Occipital lobe (tissue), 2 donors: ENCODE results near the gene ALDOA. TPM values are rescaled to one million over a fixed set of nuclear protein-coding genes. Genes with fewer than 3 reads are reported as not detected.
"Not testable (repeated sequence)": the region's sequence is repeated elsewhere in the genome, so short reads cannot be mapped to it uniquely, and the experiment has no call there.

ENCODE experiments used
- DNase-seq: peaks from one replicate; lab custom pipeline; 2025; lab: John Stamatoyannopoulos, UW
- total RNA-seq: library from RNA; depleted of rRNA; stranded (reverse); fragments of >200 nt; gene quantifications from one replicate; pipeline ENCODE4 v1.2.3, GENCODE V29; 2014

The ALDOA gene
- total RNA-seq, 1 donor from 2014 or later = 57.4 TPM

DNA sequence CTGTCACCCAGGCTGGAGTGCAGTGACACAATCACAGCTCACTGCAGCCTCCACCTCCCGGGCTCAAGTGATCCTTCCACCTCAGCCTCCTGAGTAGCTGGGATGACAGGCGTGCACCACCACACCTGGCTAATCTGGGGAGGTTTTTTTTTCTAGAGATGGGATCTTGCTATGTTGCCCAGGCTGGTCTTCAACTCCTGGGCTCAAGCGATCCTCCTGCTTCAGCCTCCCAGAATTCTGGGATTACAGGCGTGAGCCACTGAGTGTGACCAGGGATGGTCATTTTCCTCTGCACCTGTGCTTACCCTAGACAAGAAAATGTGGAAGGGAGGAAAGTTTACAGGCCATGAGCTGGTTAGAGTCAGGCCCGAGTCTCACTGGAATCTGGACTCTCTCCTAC, 24.9 kb upstream of the ALDOA start:
- DNase-seq = not testable (repeated sequence)

DNA sequence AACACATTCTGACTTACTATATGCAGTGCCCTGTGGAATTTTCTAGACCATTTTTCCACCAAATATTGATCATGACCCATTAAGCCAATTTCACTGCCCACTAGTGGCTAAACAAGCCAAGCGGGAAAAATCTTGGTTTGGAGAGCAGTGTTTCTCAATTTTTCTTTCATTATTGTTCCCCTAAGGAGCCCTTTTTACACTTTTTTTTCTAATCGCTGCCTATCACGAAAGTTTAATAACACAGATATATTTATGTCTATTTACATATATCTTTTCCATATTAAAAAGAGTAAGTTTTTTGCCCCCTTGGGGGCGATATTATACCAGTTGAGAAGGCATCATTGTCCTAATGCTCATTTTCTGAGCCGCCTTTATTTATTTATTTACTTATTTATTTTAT, 23.7 kb upstream of the ALDOA start:
- DNase-seq = no peak

DNA sequence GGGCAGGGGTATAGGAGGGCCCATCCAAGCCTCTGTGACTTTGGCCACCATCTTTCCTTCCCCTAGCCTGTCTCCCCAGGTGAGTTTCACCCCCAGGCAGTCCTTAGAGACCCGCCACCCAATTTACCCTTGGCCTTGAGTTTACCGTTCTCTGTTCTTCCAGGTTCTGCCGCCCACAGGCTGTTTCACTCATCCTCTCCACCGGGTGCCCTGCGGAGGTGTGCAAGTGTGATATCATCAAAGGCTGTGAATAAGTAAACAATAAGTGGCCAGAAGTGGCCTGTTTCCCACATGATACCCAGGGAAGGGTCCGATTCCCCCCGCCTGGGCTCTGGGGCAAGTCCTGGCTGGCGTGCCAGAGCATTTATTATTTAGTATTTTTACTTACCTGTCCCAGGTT, 19.4 kb upstream of the ALDOA start:
- DNase-seq = no peak

DNA sequence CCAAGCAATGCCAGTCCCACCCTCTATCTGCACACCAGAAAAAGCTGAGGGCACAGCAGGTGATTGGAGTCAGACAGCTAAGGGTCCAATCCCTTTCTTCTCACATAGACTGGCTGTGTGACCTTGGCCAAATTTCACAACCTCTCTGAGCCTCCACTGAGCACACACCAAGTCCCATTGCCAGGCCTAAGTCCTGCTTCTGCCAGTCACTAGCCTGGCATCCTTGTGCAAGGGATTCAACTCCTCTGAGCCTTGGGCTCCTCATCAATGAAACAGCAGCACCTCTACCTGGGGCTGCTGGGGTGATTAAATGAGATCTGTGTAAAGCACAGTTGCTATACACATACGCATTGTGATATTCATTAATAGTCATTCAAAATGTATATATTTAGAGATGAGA, 19.0 kb upstream of the ALDOA start:
- no peak for DNase-seq

DNA sequence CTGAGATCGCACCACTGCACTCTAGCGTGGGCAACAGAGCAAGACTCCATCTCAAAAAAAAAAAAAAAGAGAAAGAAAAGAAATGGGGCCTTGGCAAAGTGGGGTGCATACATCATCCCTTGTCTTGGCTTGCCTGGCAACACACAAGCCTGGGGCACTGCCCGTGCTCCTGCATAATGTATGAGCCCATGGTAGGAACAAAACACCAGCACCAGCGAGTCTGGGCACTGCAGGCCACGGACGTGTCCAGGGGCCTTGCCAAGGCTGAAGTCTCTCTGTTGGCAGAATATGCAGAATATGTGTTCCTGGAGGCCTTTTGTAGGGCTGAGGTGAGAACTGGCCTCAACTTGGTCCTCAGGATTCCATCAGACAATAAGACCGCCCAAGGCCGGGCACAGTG, 15.7 kb upstream of the ALDOA start:
- peak; percentile 41 for DNase-seq

DNA sequence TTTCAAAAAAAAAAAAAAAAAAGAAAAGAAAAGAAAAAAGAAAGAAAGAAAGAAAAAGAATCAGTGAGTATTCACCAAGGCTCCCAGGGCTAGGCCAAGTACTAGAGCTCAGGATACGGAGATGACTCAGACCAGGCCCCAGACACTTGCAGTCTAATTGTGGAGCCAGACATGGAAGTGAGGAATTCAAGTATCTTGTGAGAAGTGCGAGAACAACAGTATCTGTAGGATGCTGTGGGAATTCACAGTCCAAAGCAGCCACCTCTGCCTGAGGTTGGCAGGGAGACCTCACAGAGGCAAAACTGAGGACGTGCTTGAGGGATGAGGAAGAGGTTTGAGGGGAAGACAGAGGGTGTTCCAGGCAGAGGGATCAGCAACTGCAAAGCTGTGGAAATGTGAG, 14.0 kb upstream of the ALDOA start:
- DNase-seq = peak; percentile 16

DNA sequence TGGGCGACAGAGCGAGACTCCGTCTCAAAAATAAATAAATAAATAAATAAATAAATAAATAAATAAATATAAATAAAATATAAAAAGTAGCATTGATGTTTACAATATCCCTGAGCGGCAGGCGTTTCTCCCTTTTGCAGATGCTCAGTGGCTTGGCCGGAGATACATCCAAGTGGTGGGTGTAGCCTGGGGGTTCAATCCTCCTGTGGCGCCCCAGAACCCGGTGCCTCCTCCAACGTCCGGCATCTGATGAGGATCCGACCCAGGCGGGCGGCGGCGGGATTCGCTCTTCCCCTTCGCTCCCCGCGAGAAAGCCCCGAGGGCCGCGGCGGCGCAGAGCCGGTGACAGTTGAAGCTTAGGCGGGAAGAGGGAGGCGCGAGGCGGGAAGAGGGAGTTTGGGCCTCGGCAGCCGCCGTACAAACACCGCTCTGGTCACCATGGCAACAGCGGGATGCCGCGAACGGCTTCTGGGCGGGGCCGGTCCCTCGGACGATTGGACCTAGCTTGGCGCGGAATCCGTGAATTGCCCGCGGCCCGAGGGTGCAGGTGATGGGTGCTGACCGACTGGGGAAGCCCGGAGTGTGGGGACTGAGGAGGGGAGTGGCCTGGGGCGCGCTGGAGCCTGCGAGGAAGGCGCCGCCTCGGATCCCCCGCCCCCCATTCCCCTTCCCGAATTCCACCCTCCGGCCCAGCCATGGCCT, 12.7 kb upstream of the ALDOA start:
- peak; percentile 70 for DNase-seq

DNA sequence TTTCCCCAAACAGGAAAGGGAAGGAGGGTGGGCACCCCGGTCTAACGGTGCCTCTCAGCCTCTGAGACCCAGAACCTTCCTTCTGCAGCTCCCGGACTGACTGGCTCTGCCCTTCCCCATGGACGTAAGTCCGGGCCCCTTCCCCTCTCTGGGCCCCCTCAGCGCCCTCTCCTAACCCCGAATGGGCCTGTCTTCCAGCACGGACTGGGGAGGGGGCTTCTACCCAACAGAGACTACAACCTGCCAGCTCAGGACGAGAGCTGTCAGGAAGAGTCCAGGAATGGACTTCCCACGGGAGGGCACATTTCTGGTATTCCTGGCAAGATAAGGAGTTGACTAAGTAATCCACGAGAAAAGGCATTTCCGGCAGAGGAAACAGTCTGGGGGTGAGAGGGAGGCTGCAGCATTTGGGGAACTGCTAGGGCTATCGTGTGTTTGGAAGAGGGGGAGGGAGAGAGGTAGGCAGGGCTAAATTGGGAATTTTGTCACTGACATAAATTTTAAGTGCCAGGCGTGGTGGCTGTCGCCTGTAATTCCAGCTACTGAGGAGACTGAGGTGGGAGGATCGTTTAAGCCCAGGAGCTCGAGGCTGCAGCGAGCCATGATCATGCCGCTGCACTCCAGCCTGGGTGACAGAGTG, 12.1 kb upstream of the ALDOA start:
- DNase-seq = no peak

DNA sequence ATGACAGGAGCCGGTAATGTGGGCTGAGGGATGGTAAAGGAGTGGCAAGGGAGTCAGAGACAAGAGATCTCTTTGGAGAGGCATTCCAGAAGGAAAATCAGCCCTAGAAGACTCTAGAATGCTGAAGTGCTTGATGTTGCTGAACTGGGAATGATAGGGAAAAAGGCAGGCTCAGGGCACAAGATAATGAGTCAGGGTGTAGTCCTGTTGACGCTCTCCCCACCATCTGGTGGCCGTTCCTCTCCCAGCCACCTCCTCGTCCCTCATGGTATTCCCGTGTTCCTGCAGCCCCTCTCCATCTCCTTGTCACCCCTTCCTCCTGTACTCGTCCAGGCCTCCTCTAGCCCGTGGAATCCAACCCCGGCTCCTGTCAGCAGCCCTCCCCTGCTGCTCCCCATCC, 11.1 kb upstream of the ALDOA start:
- no peak for DNase-seq

DNA sequence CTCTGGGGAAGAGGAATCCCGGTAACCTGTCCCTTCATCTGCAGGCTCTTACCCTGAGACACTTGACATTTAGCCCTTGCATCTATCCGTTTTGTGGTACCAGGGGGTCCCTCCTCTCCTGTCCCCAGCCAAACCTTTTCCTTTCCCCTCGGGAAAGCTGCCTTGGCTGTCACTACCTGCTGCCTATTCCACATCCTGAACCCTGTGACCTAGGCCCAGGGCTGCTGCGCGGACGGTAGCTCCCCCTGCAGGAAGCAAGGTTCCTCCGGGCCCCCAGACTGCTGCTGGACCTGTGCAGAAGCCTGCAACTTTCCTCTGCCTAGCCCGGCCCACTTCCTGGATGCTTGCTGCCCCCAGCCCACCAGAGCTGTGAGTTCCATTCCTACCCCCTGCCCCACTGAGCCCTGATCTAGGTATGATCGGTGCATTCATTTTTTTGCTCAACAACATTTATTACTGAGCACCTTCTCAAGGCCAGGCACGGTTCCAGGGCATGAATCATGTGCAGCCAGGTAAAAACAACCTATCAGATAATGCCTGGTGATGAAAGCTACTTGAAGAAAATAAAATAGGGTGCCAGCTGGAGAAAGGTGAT, 10.5 kb upstream of the ALDOA start:
- DNase-seq = no peak

DNA sequence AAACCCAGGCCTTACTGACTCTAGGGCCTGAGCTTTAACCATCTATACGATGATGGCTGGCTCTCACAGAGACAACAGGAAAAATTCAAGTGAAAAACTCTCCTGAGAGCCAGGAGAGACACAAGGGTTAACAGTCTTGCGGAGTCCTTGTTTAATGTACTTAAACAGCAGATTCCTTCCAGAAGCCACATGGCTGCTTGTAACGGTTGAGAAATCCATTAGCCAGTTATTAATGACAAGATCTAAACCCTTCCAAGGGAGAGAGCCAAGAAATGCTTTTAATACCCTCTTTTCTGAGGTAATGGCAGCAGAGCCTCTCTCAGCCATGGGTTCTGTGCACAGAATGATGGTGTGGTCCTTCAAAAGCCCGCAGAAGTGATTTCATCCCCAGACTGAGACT, 5.2 kb upstream of the ALDOA start:
- no peak for DNase-seq

DNA sequence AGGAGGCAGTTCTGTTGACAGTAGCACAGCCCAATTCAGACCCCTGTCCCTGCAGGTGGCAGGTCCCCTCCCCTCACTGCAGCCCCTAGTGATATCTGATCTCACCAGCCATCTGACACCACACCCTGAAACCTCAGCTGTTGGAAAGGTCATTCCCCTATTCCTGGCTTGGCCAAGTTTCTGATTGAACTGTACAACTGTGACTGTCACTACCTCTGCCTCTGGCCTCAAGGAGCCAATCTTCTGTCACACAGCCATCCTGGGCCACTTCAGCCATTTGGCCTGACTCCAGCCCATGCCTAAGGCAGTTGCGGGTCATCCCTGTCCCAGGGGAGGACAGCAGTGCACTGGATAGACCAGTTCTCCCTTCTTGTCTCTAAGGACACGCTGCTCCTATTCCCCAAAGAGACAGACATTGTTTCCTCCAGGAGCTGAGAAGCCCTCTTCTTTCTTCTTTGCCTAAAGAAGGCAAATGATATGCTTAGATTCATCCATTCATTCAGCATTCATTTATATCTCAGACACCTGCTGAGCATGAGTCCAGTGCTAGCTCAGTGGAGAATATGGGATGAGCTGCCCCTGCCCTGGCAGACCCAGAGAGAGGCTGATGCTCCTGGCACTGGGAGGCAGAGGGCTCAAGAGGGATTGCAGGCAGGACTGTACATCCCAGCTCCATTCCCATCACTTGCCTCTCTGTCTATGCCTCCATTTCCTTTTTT, 4.6 kb upstream of the ALDOA start:
- no peak for DNase-seq

DNA sequence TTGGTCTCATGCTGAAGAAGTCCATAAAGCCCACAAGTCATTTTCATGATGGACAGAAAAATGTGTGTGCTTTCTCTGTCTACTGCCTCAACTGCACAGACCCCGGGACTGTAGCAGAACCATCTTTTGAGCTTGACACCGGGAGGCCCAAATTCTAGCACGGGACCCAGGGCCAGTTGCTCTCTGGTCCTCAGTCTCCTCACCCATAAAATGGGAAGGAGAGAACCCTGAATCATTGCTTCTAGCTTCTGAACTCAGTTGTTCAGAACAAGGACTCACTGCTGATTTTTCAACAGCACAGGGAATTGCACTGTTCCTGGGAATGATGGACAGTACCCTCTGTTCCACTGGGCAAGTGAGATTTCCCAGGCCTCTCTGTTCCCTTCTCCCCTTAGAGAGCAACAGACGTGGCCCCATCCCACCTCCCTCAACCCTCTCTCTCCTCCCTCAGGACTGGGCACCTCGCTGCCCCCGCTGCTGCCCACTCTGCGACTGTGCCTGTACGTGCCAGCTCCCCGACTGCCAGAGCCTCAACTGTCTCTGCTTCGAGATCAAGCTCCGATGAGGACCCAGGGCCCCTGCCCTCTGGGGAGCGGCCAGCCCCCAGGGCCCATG, 2.2 kb upstream of the ALDOA start:
- DNase-seq = no peak

DNA sequence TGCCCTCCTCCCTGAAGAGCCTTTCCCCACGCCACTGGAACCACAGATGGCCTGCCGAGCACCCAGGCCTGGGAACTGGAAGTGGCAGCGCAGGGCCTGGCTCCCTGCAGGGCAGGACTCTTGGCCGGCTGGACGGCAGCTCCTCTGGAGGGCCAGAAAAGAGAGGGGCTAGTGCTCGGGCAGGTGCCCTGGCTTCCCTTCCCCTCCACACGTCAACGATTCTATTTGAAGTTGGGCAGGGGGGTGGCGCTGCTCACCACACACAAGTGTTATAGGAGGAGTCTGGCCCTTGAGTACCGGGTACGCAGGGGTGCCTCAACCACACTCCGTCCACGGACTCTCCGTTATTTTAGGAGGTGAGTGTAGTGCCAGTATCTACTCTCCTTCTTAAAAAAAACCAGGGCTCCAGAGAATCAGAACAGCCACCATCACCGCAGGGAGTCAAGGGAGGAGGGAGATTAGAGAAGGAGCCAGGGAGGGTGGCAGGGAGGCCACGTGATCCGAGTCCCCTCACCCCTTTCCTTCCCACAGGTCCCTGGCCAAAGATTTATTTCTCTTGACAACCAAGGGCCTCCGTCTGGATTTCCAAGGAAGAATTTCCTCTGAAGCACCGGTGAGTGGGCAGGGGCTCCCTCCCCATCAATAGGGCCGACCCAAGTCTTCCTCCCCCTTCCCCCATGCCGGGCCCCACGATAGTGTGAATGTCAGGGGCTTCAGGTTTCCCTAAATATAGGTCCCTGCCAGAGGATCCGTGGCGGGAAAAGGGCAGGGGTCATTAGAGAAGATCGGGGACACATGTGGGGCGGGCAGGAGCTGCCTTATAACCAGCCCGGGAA, 1.4 kb upstream of the ALDOA start:
- DNase-seq = peak; percentile 65

DNA sequence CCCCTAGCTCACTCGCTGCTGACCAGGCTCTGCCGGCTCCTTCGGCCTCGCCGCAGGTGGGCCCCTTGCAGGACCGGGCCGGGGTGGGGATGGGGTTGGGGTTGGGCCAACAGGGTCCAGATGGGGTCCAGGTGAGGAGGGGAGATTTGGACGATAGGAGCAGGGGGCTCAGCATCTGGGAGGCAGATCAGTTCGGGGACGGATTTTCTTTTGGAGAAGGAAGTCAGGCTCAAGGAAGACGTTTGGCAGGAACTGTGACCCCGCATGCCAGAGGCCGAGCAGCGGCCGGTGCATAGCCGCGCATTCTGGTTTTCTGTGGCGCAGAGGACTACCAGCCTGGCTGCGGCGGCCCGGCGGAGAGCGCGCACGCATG, 845 bp upstream of the ALDOA start:
- DNase-seq = no peak

DNA sequence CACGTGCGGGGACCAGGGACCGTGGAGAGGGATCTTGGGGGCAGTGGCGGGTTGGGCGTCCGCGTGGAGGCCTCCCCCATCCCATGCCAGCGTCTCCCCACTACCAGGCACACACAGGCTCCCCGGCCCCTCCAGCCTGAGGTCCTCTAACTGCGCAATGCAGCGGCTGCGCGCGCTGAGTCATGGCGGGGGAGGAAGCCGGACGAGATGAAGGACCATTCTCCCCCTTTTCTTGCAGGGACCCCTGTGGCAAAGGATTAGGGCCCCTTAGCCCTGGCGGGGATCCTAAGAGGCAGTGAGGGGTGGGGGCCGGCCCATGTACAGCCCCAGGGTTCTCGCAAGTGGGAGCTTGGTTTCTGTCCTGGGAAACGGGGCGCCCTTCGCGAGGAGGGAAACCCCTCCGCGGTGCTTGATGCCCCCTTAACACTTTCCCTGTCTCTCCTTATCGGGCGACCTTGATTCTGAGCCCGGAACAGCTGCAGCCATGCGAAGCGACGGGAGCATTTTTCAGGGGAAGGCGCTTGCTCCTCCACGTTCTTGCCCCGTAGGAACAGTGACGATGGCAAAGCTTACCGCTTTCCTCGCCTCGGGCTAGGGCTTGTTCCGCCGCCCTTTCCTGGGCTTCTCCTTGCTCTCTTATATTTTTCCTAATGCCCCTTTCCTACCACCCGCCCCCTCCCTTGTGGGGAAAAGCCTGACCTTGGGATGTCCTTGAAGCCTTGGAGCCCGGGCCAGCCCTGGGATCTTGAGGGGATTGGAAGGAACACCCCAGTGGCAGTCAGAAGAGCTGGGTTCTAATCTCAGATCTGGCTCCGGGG, 592 bp downstream of the ALDOA start:
- peak; percentile 64 for DNase-seq

DNA sequence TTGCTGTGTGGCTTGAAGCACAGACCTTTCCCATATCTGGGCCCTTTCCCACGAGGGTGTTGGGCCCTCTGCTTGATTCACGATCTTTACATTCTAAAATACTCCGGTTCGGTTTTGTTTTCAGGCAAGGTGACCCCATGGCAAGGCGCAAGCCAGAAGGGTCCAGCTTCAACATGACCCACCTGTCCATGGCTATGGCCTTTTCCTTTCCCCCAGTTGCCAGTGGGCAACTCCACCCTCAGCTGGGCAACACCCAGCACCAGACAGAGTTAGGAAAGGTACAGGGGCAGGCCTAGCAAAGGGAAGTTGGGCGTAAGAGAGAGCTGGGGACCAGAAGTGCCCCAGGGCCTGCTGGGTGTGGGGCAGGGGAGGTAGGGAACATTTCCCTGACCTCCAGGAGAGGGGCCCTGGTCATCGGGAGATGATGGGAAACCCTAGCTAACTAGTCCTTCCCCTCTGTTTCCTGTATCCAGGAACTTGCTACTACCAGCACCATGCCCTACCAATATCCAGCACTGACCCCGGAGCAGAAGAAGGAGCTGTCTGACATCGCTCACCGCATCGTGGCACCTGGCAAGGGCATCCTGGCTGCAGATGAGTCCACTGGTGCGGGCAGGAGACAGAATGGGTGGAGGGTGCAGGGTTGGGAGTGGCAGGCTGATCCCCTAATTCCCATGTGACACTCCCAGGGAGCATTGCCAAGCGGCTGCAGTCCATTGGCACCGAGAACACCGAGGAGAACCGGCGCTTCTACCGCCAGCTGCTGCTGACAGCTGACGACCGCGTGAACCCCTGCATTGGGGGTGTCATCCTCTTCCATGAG, 1.4 kb downstream of the ALDOA start:
- no peak for DNase-seq

DNA sequence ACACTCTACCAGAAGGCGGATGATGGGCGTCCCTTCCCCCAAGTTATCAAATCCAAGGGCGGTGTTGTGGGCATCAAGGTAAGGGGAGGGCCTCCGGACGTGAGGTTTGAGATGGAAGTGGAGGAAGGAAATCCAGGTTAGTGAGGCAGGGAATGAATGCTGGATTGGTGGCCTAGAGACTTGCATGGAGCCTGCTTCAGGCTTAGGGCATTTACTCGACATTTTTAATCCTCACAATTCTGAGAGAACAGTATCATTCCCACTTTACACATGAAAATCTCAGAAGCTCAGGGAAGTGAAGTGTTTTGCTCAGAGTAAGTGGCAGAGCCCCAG, 2.0 kb downstream of the ALDOA start:
- no peak for DNase-seq

DNA sequence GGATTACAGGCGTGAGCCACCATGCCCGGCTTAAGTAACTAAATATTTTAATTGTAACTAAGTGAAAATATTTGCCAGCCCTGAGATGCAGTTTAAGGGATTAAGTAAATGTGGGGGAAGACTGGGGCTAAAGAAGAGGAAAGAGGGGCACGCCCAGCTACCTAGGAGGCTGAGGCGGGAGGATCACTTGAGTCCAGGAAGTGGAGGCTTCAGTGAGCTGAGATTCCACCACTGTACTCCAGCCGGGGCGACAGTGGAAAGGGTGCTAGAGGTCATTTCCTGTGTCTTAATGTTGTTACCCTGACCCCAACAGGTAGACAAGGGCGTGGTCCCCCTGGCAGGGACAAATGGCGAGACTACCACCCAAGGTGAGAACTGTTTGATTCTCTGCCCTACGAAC, 2.8 kb downstream of the ALDOA start:
- DNase-seq = no peak
